Epithelial cell of esophagus (primary cell): Measurements from ENCODE around the gene GLB1L3.
A peak's percentile ranks its signal among the peaks of the same experiment; 100 is the strongest.

Source experiments
- DNase-seq: peaks from one replicate; pipeline ENCODE4 v3.0.0; 2010; ENCODE audit warnings: low read depth
- H3K4me3 ChIP-seq: 2 replicates; pipeline ENCODE4 v1.5.1; 2011; ENCODE audit warnings: mild to moderate bottlenecking, low read length, control low read depth
- CTCF ChIP-seq: IDR thresholded peaks from 2 replicates; pipeline ENCODE4 v1.5.1; 2011; ENCODE audit warnings: low read depth, mild to moderate bottlenecking, low read length, control low read depth, inconsistent platforms; ENCODE audit not compliant: insufficient read depth; ENCODE audit errors: missing control alignments

The GLB1L3 gene

GRCh38 chr11:134355656-134356055, 79.5 kb downstream of the GLB1L3 start:
- H3K4me3 ChIP-seq = no peak overlapping the region
- no peak for TF ChIP-seq CTCF
- DNase-seq = peak; percentile 67

DNA sequence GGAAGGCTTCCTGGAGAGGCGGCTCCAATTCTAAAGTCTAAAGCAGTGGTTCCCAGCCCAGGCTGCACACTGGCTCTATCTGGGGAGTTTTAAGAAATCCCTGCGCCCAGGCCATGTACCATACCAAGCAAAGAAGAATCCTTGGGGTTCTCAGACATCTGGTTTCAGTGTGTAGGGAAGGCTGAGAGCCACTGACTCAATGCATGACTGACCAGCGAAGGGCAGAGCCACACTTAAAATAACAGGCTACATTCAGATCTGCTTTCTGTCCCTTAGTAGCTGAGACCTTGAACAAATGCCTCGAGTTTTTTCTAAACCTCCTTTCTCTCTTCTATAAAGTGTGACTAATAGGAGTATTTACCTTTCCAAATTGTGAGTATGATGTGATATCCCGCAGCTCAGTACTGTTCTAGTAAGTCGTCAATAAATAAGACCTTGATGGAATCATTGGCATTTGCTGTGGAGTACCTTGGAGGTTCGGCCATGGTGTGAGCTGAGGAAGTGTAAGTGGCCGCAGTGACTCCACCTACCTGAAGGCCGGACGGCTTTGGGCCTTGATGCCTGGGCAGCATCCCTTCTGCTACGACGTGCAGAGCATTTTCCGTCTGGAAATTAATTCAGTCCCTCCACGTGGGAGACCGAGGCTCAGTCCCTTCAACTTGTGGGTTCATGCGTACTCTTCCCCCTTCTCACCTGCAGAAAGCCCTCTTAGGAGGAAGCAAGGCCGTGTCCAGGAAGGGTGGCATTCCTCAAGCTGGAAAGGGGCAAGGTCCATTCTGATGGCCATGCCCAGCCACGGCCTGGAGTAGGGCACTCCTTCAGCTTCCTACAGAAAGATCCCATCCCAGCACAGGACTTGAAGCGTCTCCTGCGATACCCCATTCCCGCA, 80.7 kb downstream of the GLB1L3 start:
- no peak for DNase-seq
- TF ChIP-seq CTCF = no peak
- H3K4me3 ChIP-seq = no peak overlapping the region

DNA sequence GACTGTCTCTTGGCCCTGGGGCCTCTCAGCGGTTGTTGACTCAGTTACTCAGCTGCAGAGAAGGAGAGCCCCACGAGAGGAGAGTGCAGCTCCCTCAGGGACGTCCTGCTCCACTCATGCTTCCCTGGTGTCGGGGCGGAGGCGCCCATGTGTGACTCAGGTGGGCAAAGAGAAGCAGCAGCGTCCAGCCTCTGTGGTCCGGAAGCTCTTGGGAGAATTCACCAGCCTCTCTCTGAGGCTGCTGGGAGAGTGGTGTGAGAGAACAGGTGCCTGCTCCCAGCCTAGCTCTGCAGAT, 81.3 kb downstream of the GLB1L3 start:
- H3K4me3 ChIP-seq = no peak overlapping the region
- no peak for DNase-seq
- TF ChIP-seq CTCF = no peak

DNA sequence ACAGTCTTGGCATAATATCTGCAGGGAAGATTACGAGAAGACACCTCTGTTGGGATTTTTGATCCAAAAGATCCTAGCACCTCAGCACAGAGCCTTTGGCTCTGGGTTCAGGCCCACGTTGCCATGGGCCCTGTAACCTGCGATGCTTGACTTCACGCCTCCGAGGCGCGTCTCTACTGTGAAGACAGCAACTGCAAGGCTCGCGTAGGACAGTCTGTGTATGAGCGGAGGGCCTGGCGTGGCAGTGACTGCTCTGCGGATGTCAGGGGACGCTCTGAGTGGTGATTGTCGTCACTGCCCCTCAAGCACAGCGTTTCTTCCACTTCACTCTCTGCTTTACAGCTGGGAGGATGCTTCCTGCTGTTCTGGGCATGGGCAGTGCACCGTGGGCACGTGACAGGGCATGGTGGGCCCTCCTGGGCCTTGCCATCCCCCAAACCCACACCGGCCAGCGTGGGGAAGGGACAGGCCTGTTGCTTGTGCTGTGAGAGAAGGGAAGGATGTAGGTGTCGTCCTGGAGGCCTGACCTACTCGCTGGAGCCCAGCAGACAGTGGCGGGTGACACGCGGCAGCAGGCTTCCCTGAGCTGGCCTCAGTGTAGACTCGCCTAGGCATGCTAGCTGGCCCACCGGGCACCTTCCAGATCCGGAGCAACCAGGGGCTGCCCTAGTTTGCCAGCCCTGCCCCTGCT, 82.1 kb downstream of the GLB1L3 start:
- no peak for DNase-seq
- H3K4me3 ChIP-seq = no peak overlapping the region
- no peak for TF ChIP-seq CTCF

GRCh38 chr11:134358856-134359490, 82.8 kb downstream of the GLB1L3 start:
- no peak overlapping the region for H3K4me3 ChIP-seq
- no peak for DNase-seq
- no peak for TF ChIP-seq CTCF

DNA sequence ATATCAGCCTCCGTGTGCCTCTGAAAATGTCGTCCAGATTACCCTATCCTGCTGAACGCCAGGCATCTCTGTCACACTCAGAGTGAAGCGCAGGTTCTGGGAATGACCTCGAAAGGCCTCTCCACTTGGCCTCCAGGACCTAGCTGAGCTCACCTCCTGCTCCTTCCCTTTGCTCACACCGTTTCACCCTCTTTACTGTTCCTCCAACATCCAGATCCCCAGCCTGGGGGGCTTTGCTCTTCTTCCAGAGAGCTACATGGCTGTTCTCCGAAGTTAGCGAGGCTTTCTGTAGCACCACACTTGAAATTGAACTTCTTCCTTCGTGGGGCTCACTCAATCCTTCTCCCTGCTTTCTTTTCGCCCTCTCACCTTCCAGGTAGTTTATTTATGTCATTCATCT, 83.5 kb downstream of the GLB1L3 start:
- DNase-seq = no peak

More for the DNA sequence above, 83.5 kb downstream of the GLB1L3 start:
- no peak overlapping the region for H3K4me3 ChIP-seq
- TF ChIP-seq CTCF = no peak
